Upper lobe of left lung (tissue), 4 donors: ENCODE measurements around the gene FBRSL1.

ENCODE experiments used
- POLR2A ChIP-seq, 4 donors: fragments of 450-650 bp; IDR thresholded peaks; one replicate each; pipeline ENCODE4 v1.5.1; 2016 to 2017; ENCODE audit warnings: antibody characterized with exemption in 4 of 4, mild to moderate bottlenecking in 2 of 4
- TF ChIP-seq, protein P1 (sequence below), 6 experiments: fragments of 450-650 bp in 4 of 6; fragments of 200-600 bp in 2 of 6; sonication (generic) in 2 of 6; IDR thresholded peaks; one replicate each; pipeline ENCODE4 v1.5.1; 2016 to 2019; ENCODE audit warnings: antibody characterized with exemption in 6 of 6

DNA sequence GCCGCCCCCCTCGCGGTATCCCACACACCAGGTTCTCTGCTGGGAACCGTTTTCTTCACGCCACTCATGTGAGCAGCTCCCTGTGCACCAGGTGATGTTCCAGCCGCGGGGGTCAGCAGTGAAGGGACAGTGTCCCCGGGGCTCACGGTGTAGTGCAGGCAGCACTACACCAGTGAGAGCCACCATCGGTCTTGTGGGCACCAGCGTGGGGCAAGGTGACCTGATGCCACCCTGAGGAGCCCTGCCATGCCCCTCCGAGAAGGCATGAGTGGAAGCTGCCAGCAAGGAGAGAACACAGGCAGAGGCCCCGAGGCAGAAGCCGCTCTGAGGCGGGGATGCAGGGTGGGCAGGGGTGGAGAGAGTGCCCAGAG, 11.5 kb upstream of the FBRSL1 start:
- TF ChIP-seq, protein P1, sequence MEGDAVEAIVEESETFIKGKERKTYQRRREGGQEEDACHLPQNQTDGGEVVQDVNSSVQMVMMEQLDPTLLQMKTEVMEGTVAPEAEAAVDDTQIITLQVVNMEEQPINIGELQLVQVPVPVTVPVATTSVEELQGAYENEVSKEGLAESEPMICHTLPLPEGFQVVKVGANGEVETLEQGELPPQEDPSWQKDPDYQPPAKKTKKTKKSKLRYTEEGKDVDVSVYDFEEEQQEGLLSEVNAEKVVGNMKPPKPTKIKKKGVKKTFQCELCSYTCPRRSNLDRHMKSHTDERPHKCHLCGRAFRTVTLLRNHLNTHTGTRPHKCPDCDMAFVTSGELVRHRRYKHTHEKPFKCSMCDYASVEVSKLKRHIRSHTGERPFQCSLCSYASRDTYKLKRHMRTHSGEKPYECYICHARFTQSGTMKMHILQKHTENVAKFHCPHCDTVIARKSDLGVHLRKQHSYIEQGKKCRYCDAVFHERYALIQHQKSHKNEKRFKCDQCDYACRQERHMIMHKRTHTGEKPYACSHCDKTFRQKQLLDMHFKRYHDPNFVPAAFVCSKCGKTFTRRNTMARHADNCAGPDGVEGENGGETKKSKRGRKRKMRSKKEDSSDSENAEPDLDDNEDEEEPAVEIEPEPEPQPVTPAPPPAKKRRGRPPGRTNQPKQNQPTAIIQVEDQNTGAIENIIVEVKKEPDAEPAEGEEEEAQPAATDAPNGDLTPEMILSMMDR (IDR thresholded peaks at IDR 0.05) = no peak
- TF ChIP-seq POLR2A (IDR thresholded peaks at IDR 0.05) = no peak
